H9 (cell line): Measurements from ENCODE around the gene LENG1. TPM values are rescaled to one million over a fixed set of nuclear protein-coding genes. Genes with fewer than 3 reads are reported as not detected.

Source experiments
- DNase-seq: peaks from one replicate; pipeline ENCODE4 v3.0.0-alpha.2; 2017
- H2AFZ ChIP-seq: one replicate; pipeline ENCODE4 v1.6.1; 2013; ENCODE audit warnings: mild to moderate bottlenecking, low read length, control low read depth, moderate library complexity
- H2AK5ac ChIP-seq: 2 replicates; pipeline ENCODE4 v1.6.1; 2013; ENCODE audit warnings: low read length, control low read depth, mixed read lengths; ENCODE audit not compliant: insufficient read length
- H2BK120ac ChIP-seq: one replicate; pipeline ENCODE4 v1.6.1; 2013; ENCODE audit warnings: low read depth, mild to moderate bottlenecking, low read length, control low read depth, inconsistent platforms; ENCODE audit not compliant: poor library complexity, severe bottlenecking
- H2BK12ac ChIP-seq: 2 replicates; pipeline ENCODE4 v1.6.1; 2013; ENCODE audit warnings: low read length, control low read depth, mixed read lengths, low read depth; ENCODE audit not compliant: insufficient read length
- H2BK15ac ChIP-seq: 2 replicates; pipeline ENCODE4 v1.6.1; 2013; ENCODE audit warnings: low read depth, low read length, control low read depth
- H2BK20ac ChIP-seq: one replicate; pipeline ENCODE4 v1.6.1; 2013; ENCODE audit warnings: low read depth, mild to moderate bottlenecking, low read length, control low read depth, inconsistent platforms; ENCODE audit not compliant: poor library complexity, severe bottlenecking
- H2BK5ac ChIP-seq: 2 replicates; pipeline ENCODE4 v1.6.1; 2013; ENCODE audit warnings: low read length, control low read depth, mixed read lengths; ENCODE audit not compliant: insufficient read length
- H3K14ac ChIP-seq: 2 replicates; pipeline ENCODE4 v1.6.1; 2013; ENCODE audit warnings: low read length, control low read depth; ENCODE audit not compliant: insufficient read depth
- H3K18ac ChIP-seq: 2 replicates; pipeline ENCODE4 v1.6.1; 2013; ENCODE audit warnings: low read depth, mild to moderate bottlenecking, mixed read lengths, low read length, control low read depth; ENCODE audit not compliant: insufficient read length
- H3K23ac ChIP-seq: 2 replicates; pipeline ENCODE4 v1.6.1; 2013; ENCODE audit warnings: low read length, control low read depth, mixed read lengths, low read depth; ENCODE audit not compliant: insufficient read length
- H3K23me2 ChIP-seq: 2 replicates; pipeline ENCODE4 v1.6.1; 2013; ENCODE audit warnings: low read depth, mild to moderate bottlenecking, mixed read lengths, low read length, control low read depth; ENCODE audit not compliant: insufficient read length, poor library complexity, severe bottlenecking
- H3K27ac ChIP-seq: 2 replicates; pipeline ENCODE4 v1.5.1; 2013; ENCODE audit warnings: low read length, control low read depth, mixed read lengths, low read depth; ENCODE audit not compliant: insufficient read length
- H3K27me3 ChIP-seq: 2 replicates; pipeline ENCODE4 v1.6.1; 2013; ENCODE audit warnings: low read length, control low read depth, inconsistent platforms; ENCODE audit not compliant: insufficient read depth
- H3K4ac ChIP-seq: 2 replicates; pipeline ENCODE4 v1.6.1; 2013; ENCODE audit warnings: low read depth, mild to moderate bottlenecking, control low read depth, inconsistent platforms, low read length, moderate library complexity
- H3K4me1 ChIP-seq: 2 replicates; pipeline ENCODE4 v1.6.1; 2013; ENCODE audit warnings: low read length, control low read depth, inconsistent platforms; ENCODE audit not compliant: insufficient read depth
- H3K4me2 ChIP-seq: 2 replicates; pipeline ENCODE4 v1.6.1; 2013; ENCODE audit warnings: low read length, control low read depth, mixed read lengths; ENCODE audit not compliant: insufficient read length, insufficient read depth
- H3K56ac ChIP-seq: 2 replicates; pipeline ENCODE4 v1.6.1; 2013; ENCODE audit warnings: low read depth, mild to moderate bottlenecking, mixed read lengths, low read length, control low read depth; ENCODE audit not compliant: insufficient read length
- H3K79me1 ChIP-seq: 2 replicates; pipeline ENCODE4 v1.6.1; 2013; ENCODE audit warnings: low read depth, mild to moderate bottlenecking, moderate library complexity, low read length, control low read depth, inconsistent platforms; ENCODE audit not compliant: insufficient read depth, poor library complexity, severe bottlenecking
- H3K79me2 ChIP-seq: 2 replicates; pipeline ENCODE4 v1.6.1; 2013; ENCODE audit warnings: low read length, control low read depth, inconsistent platforms; ENCODE audit not compliant: insufficient read depth
- H3K9ac ChIP-seq: 2 replicates; pipeline ENCODE4 v1.6.1; 2013; ENCODE audit warnings: low read length, control low read depth, mixed read lengths; ENCODE audit not compliant: insufficient read length; ENCODE audit errors: extremely low read depth
- H3K9me3 ChIP-seq: one replicate; pipeline ENCODE4 v1.6.1; 2013; ENCODE audit warnings: low read depth, low read length, inconsistent platforms; ENCODE audit not compliant: control insufficient read depth
- H3T11ph ChIP-seq: one replicate; pipeline ENCODE4 v1.6.1; 2013; ENCODE audit warnings: mild to moderate bottlenecking, low read length, control low read depth, inconsistent platforms
- H4K20me1 ChIP-seq: one replicate; pipeline ENCODE4 v1.6.1; 2013; ENCODE audit not compliant: control insufficient read depth, insufficient read length, insufficient read depth
- H4K5ac ChIP-seq: 2 replicates; pipeline ENCODE4 v1.6.1; 2013; ENCODE audit warnings: low read depth, mild to moderate bottlenecking, mixed read lengths, low read length, control low read depth; ENCODE audit not compliant: insufficient read length
- H4K8ac ChIP-seq: replicated peaks from 2 replicates; pipeline ENCODE4 v1.6.1; 2013; ENCODE audit warnings: low read length, control low read depth, mixed read lengths, low read depth; ENCODE audit not compliant: insufficient read length
- H4K91ac ChIP-seq: 2 replicates; pipeline ENCODE4 v1.6.1; 2013; ENCODE audit warnings: low read depth, mild to moderate bottlenecking, moderate library complexity, mixed read lengths, low read length, control low read depth; ENCODE audit not compliant: insufficient read length
- H3K27ac Mint-ChIP-seq, 3 experiments: 2 replicates in 2 of 3; 3 replicates in 1 of 3; pipeline ENCODE4 v1.8.0; 2020 to 2021; ENCODE audit warnings: mixed read lengths in 3 of 3, mild to moderate bottlenecking in 1 of 3, moderate library complexity in 1 of 3
- H3K27me3 Mint-ChIP-seq: 2 replicates; pipeline ENCODE4 v1.8.0; 2021; ENCODE audit warnings: low read depth, mild to moderate bottlenecking, moderate library complexity, mixed read lengths
- H3K36me3 Mint-ChIP-seq, 3 experiments: 2 replicates in 2 of 3; 3 replicates in 1 of 3; pipeline ENCODE4 v1.8.0; 2020 to 2021; ENCODE audit warnings: low read depth in 3 of 3, mixed read lengths in 3 of 3; ENCODE audit not compliant: insufficient read depth in 1 of 3
- H3K4me1 Mint-ChIP-seq, 2 experiments: 2 replicates each; pipeline ENCODE4 v1.8.0; 2020; ENCODE audit warnings: mixed read lengths in 2 of 2
- H3K4me3 Mint-ChIP-seq, 2 experiments: 2 replicates in 1 of 2; 3 replicates in 1 of 2; pipeline ENCODE4 v1.8.0; 2020 to 2021; ENCODE audit warnings: mild to moderate bottlenecking in 2 of 2, mixed read lengths in 2 of 2, moderate library complexity in 1 of 2
- H3K9me3 Mint-ChIP-seq, 2 experiments: 2 replicates in 1 of 2; 3 replicates in 1 of 2; pipeline ENCODE4 v1.8.0; 2020; ENCODE audit warnings: mild to moderate bottlenecking in 2 of 2, mixed read lengths in 2 of 2, moderate library complexity in 1 of 2
- WGBS: extraction: QIAGEN DNeasy Blood & Tissue Kit; methylation state at CpG from one replicate; pipeline ENCODE4 v1.1.7; 2013; ENCODE audit warnings: missing lambda C conversion rate, low lambda C conversion rate, mixed read lengths; ENCODE audit not compliant: insufficient read length; ENCODE audit errors: extremely low coverage; 5-methylcytosine and 5-hydroxymethylcytosine counted together
- total RNA-seq: library from RNA; stranded (reverse); gene quantifications from 2 replicates; pipeline ENCODE4 v1.2.1, GENCODE V29; 2021
- TF ChIP-seq, protein P1 (sequence below): fragments of 200-600 bp; sonication (generic); conservative IDR thresholded peaks from 3 replicates; pipeline ENCODE4 v1.8.0; 2021; ENCODE audit warnings: antibody characterized with exemption, mild to moderate bottlenecking

The LENG1 gene
- total RNA-seq, 1 experiment from 2014 or later: 7.1 TPM

GRCh38 chr19:54148158-54148557 is 11.4 kb downstream of the LENG1 start:
- Histone ChIP-seq H2AK5ac (no peak overlapping the region), H3T11ph (no peak overlapping the region), H4K91ac (no peak overlapping the region), H4K5ac (no peak overlapping the region), H3K27me3 (no peaks in the 10 kb centered on the region), H2BK15ac (no peak overlapping the region), H3K4ac (no peak overlapping the region), H3K9me3 (no peaks in the 10 kb centered on the region), H3K14ac (no peak overlapping the region), H3K79me2 (no peaks in the 10 kb centered on the region), H2BK120ac (no peak overlapping the region), H2BK12ac (no peak overlapping the region), H2AFZ (no peak overlapping the region), H3K79me1 (no peaks in the 10 kb centered on the region), H2BK5ac (no peak overlapping the region), H4K8ac (no peak overlapping the region), H3K18ac (no peak overlapping the region), H3K56ac (no peak overlapping the region), H3K4me1 (no peaks in the 10 kb centered on the region), H3K23me2 (no peaks in the 10 kb centered on the region), H3K4me2 (no peak overlapping the region), H3K9ac (no peak overlapping the region), H3K27ac (no peak overlapping the region), H2BK20ac (no peak overlapping the region), H3K23ac (no peak overlapping the region), H4K20me1 (no peaks in the 10 kb centered on the region)
- Mint-ChIP-seq H3K27ac (no peak overlapping the region), H3K4me3 (no peak overlapping the region), H3K27me3 (peaks cover 1% of the 10 kb centered on the region; the same call in 1 of the 2 replicates), H3K4me1 (no peaks in the 10 kb centered on the region), H3K36me3 (peaks cover 67 to 92% (median 91%) of the 10 kb centered on the region in 3 experiments), H3K9me3 (no peaks in the 10 kb centered on the region; a peak in 1 of 5 replicates)
- no CpG with 5 or more reads among the region's 19 CpGs for WGBS
- no peak for DNase-seq
- TF ChIP-seq, protein P1, sequence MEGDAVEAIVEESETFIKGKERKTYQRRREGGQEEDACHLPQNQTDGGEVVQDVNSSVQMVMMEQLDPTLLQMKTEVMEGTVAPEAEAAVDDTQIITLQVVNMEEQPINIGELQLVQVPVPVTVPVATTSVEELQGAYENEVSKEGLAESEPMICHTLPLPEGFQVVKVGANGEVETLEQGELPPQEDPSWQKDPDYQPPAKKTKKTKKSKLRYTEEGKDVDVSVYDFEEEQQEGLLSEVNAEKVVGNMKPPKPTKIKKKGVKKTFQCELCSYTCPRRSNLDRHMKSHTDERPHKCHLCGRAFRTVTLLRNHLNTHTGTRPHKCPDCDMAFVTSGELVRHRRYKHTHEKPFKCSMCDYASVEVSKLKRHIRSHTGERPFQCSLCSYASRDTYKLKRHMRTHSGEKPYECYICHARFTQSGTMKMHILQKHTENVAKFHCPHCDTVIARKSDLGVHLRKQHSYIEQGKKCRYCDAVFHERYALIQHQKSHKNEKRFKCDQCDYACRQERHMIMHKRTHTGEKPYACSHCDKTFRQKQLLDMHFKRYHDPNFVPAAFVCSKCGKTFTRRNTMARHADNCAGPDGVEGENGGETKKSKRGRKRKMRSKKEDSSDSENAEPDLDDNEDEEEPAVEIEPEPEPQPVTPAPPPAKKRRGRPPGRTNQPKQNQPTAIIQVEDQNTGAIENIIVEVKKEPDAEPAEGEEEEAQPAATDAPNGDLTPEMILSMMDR: no peak
